Liver (tissue), 9 donors: ENCODE measurements around the gene PPM1L. TPM values are rescaled to one million over a fixed set of nuclear protein-coding genes. Genes with fewer than 3 reads are reported as not detected.

Experiments
- DNase-seq: peaks from one replicate; pipeline ENCODE4 v3.0.0-alpha.2; 2017; ENCODE audit warnings: low spot score
- H3K27ac ChIP-seq, 2 donors: one replicate each; pipeline ENCODE4 v1.7.0; 2013; ENCODE audit warnings: inconsistent platforms in 2 of 2, low read length in 2 of 2, control low read depth in 1 of 2, low read depth in 1 of 2, mild to moderate bottlenecking in 1 of 2
- H3K27me3 ChIP-seq, 4 donors: one replicate each; pipeline versions ENCODE4 v1.6.1 to v1.7.0; 2013; ENCODE audit warnings: low read length in 3 of 4, inconsistent platforms in 1 of 4, mild to moderate bottlenecking in 1 of 4, moderate library complexity in 1 of 4; ENCODE audit not compliant: control insufficient read depth in 4 of 4, insufficient read depth in 4 of 4
- H3K36me3 ChIP-seq, 4 donors: one replicate each; pipeline versions ENCODE4 v1.6.1 to v1.7.0; 2013; ENCODE audit warnings: low read length in 3 of 4, mild to moderate bottlenecking in 3 of 4, low read depth in 1 of 4, moderate library complexity in 1 of 4; ENCODE audit not compliant: control insufficient read depth in 4 of 4, insufficient read depth in 3 of 4
- H3K4me1 ChIP-seq, 4 donors: one replicate each; pipeline versions ENCODE4 v1.6.1 to v1.7.0; 2013; ENCODE audit warnings: low read length in 3 of 4, mild to moderate bottlenecking in 3 of 4, moderate library complexity in 1 of 4; ENCODE audit not compliant: control insufficient read depth in 4 of 4, insufficient read depth in 4 of 4
- H3K4me3 ChIP-seq, 3 donors: one replicate each; pipeline versions ENCODE4 v1.6.1 to v1.7.0; 2013; ENCODE audit warnings: low read length in 3 of 3, control low read depth in 1 of 3, low read depth in 1 of 3, mild to moderate bottlenecking in 1 of 3
- H3K9ac ChIP-seq, 2 donors: one replicate each; pipeline ENCODE4 v1.7.0; 2013; ENCODE audit warnings: low read length in 2 of 2, mild to moderate bottlenecking in 2 of 2, moderate library complexity in 2 of 2, control low read depth in 1 of 2, low read depth in 1 of 2
- H3K9me3 ChIP-seq, 4 donors: one replicate each; pipeline versions ENCODE4 v1.6.1 to v1.7.0; 2013; ENCODE audit warnings: low read length in 3 of 4; ENCODE audit not compliant: control insufficient read depth in 4 of 4
- ATF3 ChIP-seq: IDR thresholded peaks from 2 replicates; pipeline ENCODE4 v1.6.1; 2016; ENCODE audit warnings: antibody characterized with exemption
- CTCF ChIP-seq: fragments of 150-350 bp; IDR thresholded peaks from 2 replicates; pipeline ENCODE4 v1.5.1; 2017; ENCODE audit warnings: improper control_type of control experiment, low read depth, low read length; ENCODE audit not compliant: missing input control
- FOXA2 ChIP-seq: IDR thresholded peaks from 2 replicates; pipeline ENCODE4 v1.6.1; 2016; ENCODE audit warnings: antibody characterized with exemption
- GABPA ChIP-seq, 2 donors: IDR thresholded peaks in 1 of 2; conservative IDR thresholded peaks in 1 of 2; 2 replicates each; pipeline ENCODE4 v1.6.1; 2016; ENCODE audit warnings: antibody characterized with exemption in 2 of 2, mild to moderate bottlenecking in 1 of 2, moderate library complexity in 1 of 2
- HNF4A ChIP-seq, 2 donors: conservative IDR thresholded peaks; 2 replicates each; pipeline ENCODE4 v1.6.1; 2016; ENCODE audit warnings: antibody characterized with exemption in 2 of 2, mild to moderate bottlenecking in 2 of 2
- JUND ChIP-seq, 2 donors: IDR thresholded peaks; 2 replicates each; pipeline ENCODE4 v1.6.1; 2016; ENCODE audit warnings: antibody characterized with exemption in 2 of 2
- MAX ChIP-seq: IDR thresholded peaks from 2 replicates; pipeline ENCODE4 v1.6.1; 2016; ENCODE audit warnings: antibody characterized with exemption
- REST ChIP-seq: IDR thresholded peaks from 2 replicates; pipeline ENCODE4 v1.6.1; 2016; ENCODE audit warnings: antibody characterized with exemption, mild to moderate bottlenecking
- RXRA ChIP-seq, 2 donors: IDR thresholded peaks; 2 replicates each; pipeline ENCODE4 v1.6.1; 2017 to 2018; ENCODE audit warnings: antibody characterized with exemption in 2 of 2, mild to moderate bottlenecking in 1 of 2
- SP1 ChIP-seq: IDR thresholded peaks from 2 replicates; pipeline ENCODE4 v1.6.1; 2018; ENCODE audit warnings: antibody characterized with exemption, mild to moderate bottlenecking
- TAF1 ChIP-seq: conservative IDR thresholded peaks from 2 replicates; pipeline ENCODE4 v1.6.1; 2016; ENCODE audit warnings: antibody characterized with exemption, mild to moderate bottlenecking
- YY1 ChIP-seq: IDR thresholded peaks from 2 replicates; pipeline ENCODE4 v1.6.1; 2016; ENCODE audit warnings: antibody characterized with exemption, mild to moderate bottlenecking
- WGBS: extraction: QIAGEN DNeasy Blood & Tissue Kit; methylation state at CpG from one replicate; pipeline ENCODE4 v1.1.7; 2013; 5-methylcytosine and 5-hydroxymethylcytosine counted together
- polyA plus RNA-seq, 2 donors: library from polyadenylated mRNA; stranded (reverse) in 1 of 2; unstranded in 1 of 2; fragments of 200-250 nt in 1 of 2; fragments of >200 nt in 1 of 2; fragmentation: Nextera tagmentation in 1 of 2; extraction: Ambion mirVana in 1 of 2; gene quantifications; one replicate each; pipeline versions ENCODE4 v1.2.1 to v1.2.3, GENCODE V29; 2013 to 2015
- total RNA-seq, 2 donors: library from RNA; depleted of rRNA; stranded (reverse); fragments of >200 nt; gene quantifications; one replicate each; pipeline ENCODE4 v1.2.3, GENCODE V29; 2014
- donor health status: healthy.
- donor health status: healthy.
- donor health status: healthy.
- donor health status: healthy.
- donor health status: healthy.

Gene PPM1L
- total and polyA plus RNA-seq, 4 donors = 1.6 to 8.5 (median 4.8) TPM

- no peak for DNase-seq
- Histone ChIP-seq H3K27ac (no peak overlapping the region), H3K4me1 (no peaks in the 10 kb centered on the region), H3K4me3 (no peak overlapping the region), H3K9ac (no peak overlapping the region), H3K36me3 (no peaks in the 10 kb centered on the region), H3K27me3 (no peaks in the 10 kb centered on the region), H3K9me3 (no peaks in the 10 kb centered on the region)
- no peak for TF ChIP-seq RXRA (IDR thresholded peaks at IDR 0.05)
- no peak for TF ChIP-seq CTCF
- TF ChIP-seq REST = no peak
- no peak for TF ChIP-seq GABPA (IDR thresholded peaks at IDR 0.05 in 1 of 2, conservative IDR thresholded peaks at IDR 0.05 in 1 of 2)
- no peak for TF ChIP-seq SP1
- no peak for TF ChIP-seq FOXA2
- no peak for TF ChIP-seq MAX
- WGBS = 97% methylated on average over 1 of the region's 1 CpG
Observed at GRCh38 chr3:161083131-161083530, 327.1 kb downstream of the PPM1L start.

- Histone ChIP-seq H3K4me1 (no peaks in the 10 kb centered on the region), H3K9me3 (no peaks in the 10 kb centered on the region), H3K36me3 (no peaks in the 10 kb centered on the region), H3K27me3 (no peaks in the 10 kb centered on the region), H3K4me3 (no peak overlapping the region), H3K9ac (no peak overlapping the region), H3K27ac (no peak overlapping the region)
- 83% methylated on average over 2 of the region's 2 CpGs for WGBS
- no peak for DNase-seq
- TF ChIP-seq HNF4A (conservative IDR thresholded peaks at IDR 0.05) = no peak
- no peak for TF ChIP-seq RXRA (IDR thresholded peaks at IDR 0.05)
- TF ChIP-seq TAF1 = no peak
- no peak for TF ChIP-seq YY1
Observed at GRCh38 chr3:161084277-161084676, 328.2 kb downstream of the PPM1L start.

GRCh38 chr3:161093895-161094294 is 337.9 kb downstream of the PPM1L start:
- Histone ChIP-seq H3K9me3 (no peaks in the 10 kb centered on the region), H3K4me1 (no peaks in the 10 kb centered on the region), H3K36me3 (no peaks in the 10 kb centered on the region), H3K4me3 (no peak overlapping the region), H3K27me3 (no peaks in the 10 kb centered on the region), H3K9ac (no peak overlapping the region), H3K27ac (no peak overlapping the region)
- no peak for TF ChIP-seq CTCF
- TF ChIP-seq ATF3 = no peak
- TF ChIP-seq TAF1 = no peak
- TF ChIP-seq SP1 = no peak
- TF ChIP-seq JUND (IDR thresholded peaks at IDR 0.05) = no peak
- TF ChIP-seq RXRA (IDR thresholded peaks at IDR 0.05) = no peak
- TF ChIP-seq HNF4A (conservative IDR thresholded peaks at IDR 0.05) = no peak
- no peak for DNase-seq
